ENCODE results near the gene RBM11.

RBM11 gene

DNA sequence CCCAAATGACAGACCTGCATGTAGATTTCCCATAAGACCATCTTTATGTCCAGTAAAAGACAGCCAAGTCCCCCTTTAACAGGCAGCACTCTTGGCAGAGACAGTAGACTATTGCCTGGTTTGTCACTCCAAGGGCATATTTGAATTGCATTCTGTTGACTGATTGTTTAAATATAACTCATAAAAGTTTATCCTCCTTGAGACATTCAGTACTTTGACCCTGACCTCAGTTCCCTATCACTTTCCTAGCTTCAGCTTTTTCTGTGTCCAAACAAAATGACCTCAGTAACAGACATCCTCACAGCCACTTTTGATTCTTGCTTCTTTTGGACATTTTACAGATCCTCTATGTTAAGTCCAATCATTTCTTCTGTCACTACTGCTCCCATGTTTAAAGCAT lies 51.1 kb downstream of the RBM11 start:
- H3K4me3 ChIP-seq (ENCODE audit: insufficient read length, low read depth), result no peak overlapping the region
- H3K4me1 ChIP-seq (ENCODE audit: insufficient read depth, insufficient read length), result no peaks in the 10 kb centered on the region
- no peaks in the 10 kb centered on the region for H3K36me3 ChIP-seq (ENCODE audit: insufficient read depth, insufficient read length, low read length)
- H3K9ac ChIP-seq (ENCODE audit: insufficient read length, low read depth), result no peak overlapping the region
- TF ChIP-seq SUZ12 (IDR thresholded peaks at IDR 0.05; ENCODE audit: extremely low read depth, insufficient read depth, insufficient read length) (no peak), ZNF274 (IDR thresholded peaks at IDR 0.05; ENCODE audit: low read depth, low read length) (no peak), YY1 (IDR thresholded peaks at IDR 0.05; ENCODE audit: insufficient read depth, insufficient read length) (no peak)
- no peak for DNase-seq (ENCODE audit: low read depth, low spot score)
- no peaks in the 10 kb centered on the region for H3K27me3 ChIP-seq (ENCODE audit: insufficient read depth, insufficient read length)
- H3K9me3 ChIP-seq (ENCODE audit: insufficient read depth, low read length), result 0 out of 2 replicates have a peak, but pooled peaks cover 5% of the 10 kb centered on the region

DNA sequence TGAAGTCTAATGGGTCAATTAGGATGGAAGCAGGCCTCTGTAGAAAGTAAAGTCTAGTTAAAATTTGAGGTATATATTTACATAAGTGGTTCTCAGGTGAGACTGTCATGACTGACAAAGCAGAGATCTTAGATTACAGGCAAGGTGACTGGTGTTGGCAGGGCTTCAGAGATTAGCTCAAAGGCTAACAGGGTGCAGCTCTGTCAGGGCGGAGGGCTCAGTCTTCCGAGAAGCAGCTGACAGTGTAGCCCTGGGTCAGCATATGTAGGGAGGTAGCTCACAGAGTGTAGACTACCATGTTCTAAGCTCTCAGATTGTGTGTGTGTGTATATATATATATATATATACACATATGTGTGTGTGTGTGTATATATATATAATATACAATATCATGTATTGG lies 54.7 kb downstream of the RBM11 start:
- H3K36me3 ChIP-seq (ENCODE audit: insufficient read depth, insufficient read length, low read length), result no peaks in the 10 kb centered on the region
- no peaks in the 10 kb centered on the region for H3K4me1 ChIP-seq (ENCODE audit: insufficient read depth, insufficient read length)
- 0 out of 2 replicates have a peak, but pooled peaks cover 5% of the 10 kb centered on the region for H3K9me3 ChIP-seq (ENCODE audit: insufficient read depth, low read length)
- H3K9ac ChIP-seq (ENCODE audit: insufficient read length, low read depth), result no peak overlapping the region
- TF ChIP-seq YY1 (IDR thresholded peaks at IDR 0.05; ENCODE audit: insufficient read depth, insufficient read length), result no peak
- TF ChIP-seq SUZ12 (IDR thresholded peaks at IDR 0.05; ENCODE audit: extremely low read depth, insufficient read depth, insufficient read length), result no peak
- no peak for TF ChIP-seq ZNF274 (IDR thresholded peaks at IDR 0.05; ENCODE audit: low read depth, low read length)
- no peak for DNase-seq (ENCODE audit: low read depth, low spot score)
- no peaks in the 10 kb centered on the region for H3K27me3 ChIP-seq (ENCODE audit: insufficient read depth, insufficient read length)
- no peak overlapping the region for H3K4me3 ChIP-seq (ENCODE audit: insufficient read length, low read depth)

DNA sequence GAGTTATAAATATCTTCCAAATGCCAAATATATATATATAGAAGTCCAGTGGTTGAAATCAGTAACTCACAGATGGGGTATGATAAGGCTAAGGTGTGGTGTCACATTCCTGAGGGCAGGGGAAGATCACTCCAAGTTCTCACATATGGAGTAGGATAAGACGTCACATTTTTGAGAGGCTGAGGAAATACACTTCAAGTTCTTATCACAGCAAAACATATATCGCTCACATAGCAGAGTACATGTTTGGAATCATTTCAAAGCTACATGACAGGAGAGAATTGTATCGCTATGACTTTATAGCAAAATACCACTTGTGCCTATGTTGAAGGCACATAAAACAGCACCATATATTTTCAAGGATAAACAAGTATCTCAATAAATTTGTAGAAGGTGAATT lies 55.1 kb downstream of the RBM11 start:
- TF ChIP-seq SUZ12 (IDR thresholded peaks at IDR 0.05; ENCODE audit: extremely low read depth, insufficient read depth, insufficient read length) (no peak), YY1 (IDR thresholded peaks at IDR 0.05; ENCODE audit: insufficient read depth, insufficient read length) (no peak), ZNF274 (IDR thresholded peaks at IDR 0.05; ENCODE audit: low read depth, low read length) (no peak)
- Histone ChIP-seq H3K27me3 (ENCODE audit: insufficient read depth, insufficient read length) (no peaks in the 10 kb centered on the region), H3K4me1 (ENCODE audit: insufficient read depth, insufficient read length) (no peaks in the 10 kb centered on the region), H3K9me3 (ENCODE audit: insufficient read depth, low read length) (0 out of 2 replicates have a peak, but pooled peaks cover 5% of the 10 kb centered on the region), H3K36me3 (ENCODE audit: insufficient read depth, insufficient read length, low read length) (no peaks in the 10 kb centered on the region), H3K4me3 (ENCODE audit: insufficient read length, low read depth) (no peak overlapping the region), H3K9ac (ENCODE audit: insufficient read length, low read depth) (no peak overlapping the region)
- no peak for DNase-seq (ENCODE audit: low read depth, low spot score)

DNA sequence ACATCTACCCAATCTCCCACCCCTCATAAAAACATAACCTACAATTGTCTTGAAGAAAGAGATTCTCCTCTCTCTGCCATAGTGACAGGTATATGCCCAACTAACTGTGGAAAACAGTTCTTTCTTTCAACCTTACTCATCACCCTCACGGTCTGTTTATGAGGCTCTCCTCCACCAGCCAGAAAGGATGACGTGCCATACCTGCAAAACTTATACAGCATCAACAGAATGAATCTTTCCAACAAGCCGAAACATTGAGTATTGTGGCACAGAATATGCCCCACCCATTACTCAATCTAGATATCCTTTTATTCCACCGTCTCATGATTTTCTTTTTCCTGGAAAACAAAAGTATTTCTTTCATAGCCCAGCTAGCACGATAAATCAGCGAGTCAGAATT lies 55.7 kb downstream of the RBM11 start:
- TF ChIP-seq SUZ12 (IDR thresholded peaks at IDR 0.05; ENCODE audit: extremely low read depth, insufficient read depth, insufficient read length), result no peak
- no peak for TF ChIP-seq YY1 (IDR thresholded peaks at IDR 0.05; ENCODE audit: insufficient read depth, insufficient read length)
- TF ChIP-seq ZNF274 (IDR thresholded peaks at IDR 0.05; ENCODE audit: low read depth, low read length), result no peak
- H3K9me3 ChIP-seq (ENCODE audit: insufficient read depth, low read length), result 0 out of 2 replicates have a peak, but pooled peaks cover 5% of the 10 kb centered on the region
- H3K27me3 ChIP-seq (ENCODE audit: insufficient read depth, insufficient read length), result no peaks in the 10 kb centered on the region
- no peak overlapping the region for H3K4me3 ChIP-seq (ENCODE audit: insufficient read length, low read depth)
- H3K4me1 ChIP-seq (ENCODE audit: insufficient read depth, insufficient read length), result no peaks in the 10 kb centered on the region
- no peak for DNase-seq (ENCODE audit: low read depth, low spot score)
- no peaks in the 10 kb centered on the region for H3K36me3 ChIP-seq (ENCODE audit: insufficient read depth, insufficient read length, low read length)
- H3K9ac ChIP-seq (ENCODE audit: insufficient read length, low read depth), result no peak overlapping the region

- TF ChIP-seq ZNF274 (IDR thresholded peaks at IDR 0.05; ENCODE audit: low read depth, low read length) (no peak), SUZ12 (IDR thresholded peaks at IDR 0.05; ENCODE audit: extremely low read depth, insufficient read depth, insufficient read length) (no peak), YY1 (IDR thresholded peaks at IDR 0.05; ENCODE audit: insufficient read depth, insufficient read length) (no peak)
- no peaks in the 10 kb centered on the region for H3K27me3 ChIP-seq (ENCODE audit: insufficient read depth, insufficient read length)
- H3K4me1 ChIP-seq (ENCODE audit: insufficient read depth, insufficient read length), result no peaks in the 10 kb centered on the region
- no peak overlapping the region for H3K4me3 ChIP-seq (ENCODE audit: insufficient read length, low read depth)
- H3K9ac ChIP-seq (ENCODE audit: insufficient read length, low read depth), result no peak overlapping the region
- H3K36me3 ChIP-seq (ENCODE audit: insufficient read depth, insufficient read length, low read length), result no peaks in the 10 kb centered on the region
- H3K9me3 ChIP-seq (ENCODE audit: insufficient read depth, low read length), result 0 out of 2 replicates have a peak, but pooled peaks cover 5% of the 10 kb centered on the region
- no peak for DNase-seq (ENCODE audit: low read depth, low spot score)
Measured at GRCh38 chr21:14273736-14274538, 58.0 kb downstream of the RBM11 start.

DNA sequence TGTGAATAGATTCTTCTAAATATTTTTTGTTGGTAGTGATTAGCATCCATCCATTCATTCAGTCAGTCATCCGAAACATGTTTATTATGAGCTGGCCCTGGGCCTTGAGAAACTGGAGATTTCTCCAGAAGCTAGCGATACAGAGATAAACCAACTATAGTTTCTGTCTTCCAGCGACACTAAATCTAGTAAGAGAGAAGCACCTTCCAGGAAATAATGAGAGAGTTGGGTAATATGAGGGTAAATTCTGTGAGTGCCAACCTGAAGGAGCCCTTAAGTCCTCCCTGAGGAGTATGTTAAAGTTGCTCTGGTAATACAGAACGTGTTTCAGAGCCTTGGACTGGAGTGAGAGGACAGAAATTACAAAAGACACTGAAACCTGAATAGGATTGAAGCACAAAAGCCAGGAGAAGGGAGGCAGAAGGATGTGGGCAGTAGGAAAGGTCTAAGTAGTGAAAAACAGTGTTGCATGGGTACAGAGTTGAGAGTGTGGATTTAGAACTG lies 59.8 kb downstream of the RBM11 start:
- TF ChIP-seq SUZ12 (IDR thresholded peaks at IDR 0.05; ENCODE audit: extremely low read depth, insufficient read depth, insufficient read length) (no peak), YY1 (IDR thresholded peaks at IDR 0.05; ENCODE audit: insufficient read depth, insufficient read length) (no peak), ZNF274 (IDR thresholded peaks at IDR 0.05; ENCODE audit: low read depth, low read length) (no peak)
- H3K4me1 ChIP-seq (ENCODE audit: insufficient read depth, insufficient read length), result no peaks in the 10 kb centered on the region
- no peak overlapping the region for H3K4me3 ChIP-seq (ENCODE audit: insufficient read length, low read depth)
- H3K9me3 ChIP-seq (ENCODE audit: insufficient read depth, low read length), result no peaks in the 10 kb centered on the region
- H3K9ac ChIP-seq (ENCODE audit: insufficient read length, low read depth), result no peak overlapping the region
- H3K36me3 ChIP-seq (ENCODE audit: insufficient read depth, insufficient read length, low read length), result no peaks in the 10 kb centered on the region
- no peaks in the 10 kb centered on the region for H3K27me3 ChIP-seq (ENCODE audit: insufficient read depth, insufficient read length)
- no peak for DNase-seq (ENCODE audit: low read depth, low spot score)

Measured in NT2/D1 (cell line).